ENCODE data around the gene OLAH.

The OLAH gene

GRCh38 chr10:15116225-15116624, 72.5 kb downstream of the OLAH start:
- no peak overlapping the region for H3K4me3 ChIP-seq (ENCODE audit: low read depth, low read length)
- no peak for DNase-seq (ENCODE audit: low read depth, low spot score)
- ChIA-PET CTCF (interaction anchor here (2.8 to 4.0 kb wide), 2 partner anchors 10 to 14 kb away, joined by 7 to 24 read pairs; no protein-coding TSS in a partner anchor), POLR2A (no interaction called here)
- TF ChIP-seq, protein P1, sequence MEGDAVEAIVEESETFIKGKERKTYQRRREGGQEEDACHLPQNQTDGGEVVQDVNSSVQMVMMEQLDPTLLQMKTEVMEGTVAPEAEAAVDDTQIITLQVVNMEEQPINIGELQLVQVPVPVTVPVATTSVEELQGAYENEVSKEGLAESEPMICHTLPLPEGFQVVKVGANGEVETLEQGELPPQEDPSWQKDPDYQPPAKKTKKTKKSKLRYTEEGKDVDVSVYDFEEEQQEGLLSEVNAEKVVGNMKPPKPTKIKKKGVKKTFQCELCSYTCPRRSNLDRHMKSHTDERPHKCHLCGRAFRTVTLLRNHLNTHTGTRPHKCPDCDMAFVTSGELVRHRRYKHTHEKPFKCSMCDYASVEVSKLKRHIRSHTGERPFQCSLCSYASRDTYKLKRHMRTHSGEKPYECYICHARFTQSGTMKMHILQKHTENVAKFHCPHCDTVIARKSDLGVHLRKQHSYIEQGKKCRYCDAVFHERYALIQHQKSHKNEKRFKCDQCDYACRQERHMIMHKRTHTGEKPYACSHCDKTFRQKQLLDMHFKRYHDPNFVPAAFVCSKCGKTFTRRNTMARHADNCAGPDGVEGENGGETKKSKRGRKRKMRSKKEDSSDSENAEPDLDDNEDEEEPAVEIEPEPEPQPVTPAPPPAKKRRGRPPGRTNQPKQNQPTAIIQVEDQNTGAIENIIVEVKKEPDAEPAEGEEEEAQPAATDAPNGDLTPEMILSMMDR (IDR thresholded peaks at IDR 0.05; ENCODE audit: insufficient read depth, low read length, missing control alignments), result no peak

DNA sequence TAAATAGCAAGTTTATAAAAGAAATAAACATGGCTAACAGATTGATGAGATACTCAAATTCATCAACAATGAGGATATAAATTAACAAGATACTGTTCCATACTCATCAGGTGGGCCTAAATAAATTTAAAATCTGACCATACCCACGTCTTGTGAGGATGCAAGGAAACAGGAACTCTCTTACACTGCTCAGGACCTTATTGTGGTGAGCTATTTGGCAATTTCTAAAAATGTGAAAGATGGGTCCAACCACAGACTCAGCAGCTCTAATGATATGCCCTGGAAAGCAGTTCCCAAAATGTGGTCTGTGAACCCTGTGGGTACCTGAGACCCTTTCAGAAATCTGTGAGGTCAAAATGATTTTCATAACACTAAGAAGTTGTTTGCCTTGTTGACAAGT, 74.9 kb downstream of the OLAH start:
- POLR2A ChIA-PET, result no interaction called here
- CTCF ChIA-PET, result interaction anchor here (2.8 kb wide), 1 partner anchor 16 kb away, joined by 7 read pairs; no protein-coding TSS in a partner anchor
- TF ChIP-seq, protein P1 (IDR thresholded peaks at IDR 0.05; ENCODE audit: insufficient read depth, low read length, missing control alignments), result no peak
- no peak overlapping the region for H3K4me3 ChIP-seq (ENCODE audit: low read depth, low read length)
- no peak for DNase-seq (ENCODE audit: low read depth, low spot score)

DNA sequence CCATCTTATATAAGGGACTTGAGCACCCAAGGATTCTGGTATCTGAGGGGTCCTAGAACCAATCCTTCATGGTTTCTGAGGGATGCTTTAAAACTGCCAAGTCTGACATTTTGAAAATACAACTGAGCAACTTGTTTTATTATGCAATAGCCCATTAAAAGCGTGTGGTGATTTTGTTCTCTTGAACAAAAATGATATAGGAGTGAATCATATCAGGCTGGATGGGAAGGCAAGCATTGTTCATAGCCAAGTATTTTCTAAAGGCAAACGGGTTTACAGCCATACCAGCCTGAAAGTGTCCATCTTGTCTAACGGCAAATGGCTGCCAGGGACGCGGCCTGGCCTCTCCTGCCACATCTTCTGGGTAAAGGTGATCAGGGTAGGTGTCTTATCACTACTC, 76.8 kb downstream of the OLAH start:
- ChIA-PET POLR2A (no interaction called here), CTCF (no interaction called here)
- TF ChIP-seq, protein P1 (IDR thresholded peaks at IDR 0.05; ENCODE audit: insufficient read depth, low read length, missing control alignments), result no peak
- no peak overlapping the region for H3K4me3 ChIP-seq (ENCODE audit: low read depth, low read length)
- no peak for DNase-seq (ENCODE audit: low read depth, low spot score)

DNA sequence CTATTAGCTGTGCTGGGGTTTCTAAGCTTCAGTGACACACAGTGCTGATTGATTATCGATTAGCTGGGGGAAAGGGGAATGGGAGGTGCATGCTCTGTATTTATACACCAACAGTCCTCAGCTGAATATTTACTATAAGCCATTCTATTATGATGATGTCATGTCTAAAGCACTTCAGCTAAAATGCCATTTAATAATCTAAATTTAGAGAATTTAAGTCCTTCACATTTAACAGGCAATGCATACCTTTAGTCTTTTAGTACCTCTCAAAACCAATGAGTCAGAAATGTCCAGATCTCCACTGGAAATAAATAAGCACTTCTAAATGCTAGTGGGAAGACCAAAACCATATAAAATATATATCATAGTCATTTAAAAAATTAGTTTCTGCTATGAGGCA, 78.0 kb downstream of the OLAH start:
- POLR2A ChIA-PET, result no interaction called here
- no peak overlapping the region for H3K4me3 ChIP-seq (ENCODE audit: low read depth, low read length)
- TF ChIP-seq, protein P1 (IDR thresholded peaks at IDR 0.05; ENCODE audit: insufficient read depth, low read length, missing control alignments), result no peak
- no peak for DNase-seq (ENCODE audit: low read depth, low spot score)
- CTCF ChIA-PET, result interaction anchor here (2.6 kb wide), 1 partner anchor 15 kb away, joined by 14 read pairs; no protein-coding TSS in a partner anchor

DNA sequence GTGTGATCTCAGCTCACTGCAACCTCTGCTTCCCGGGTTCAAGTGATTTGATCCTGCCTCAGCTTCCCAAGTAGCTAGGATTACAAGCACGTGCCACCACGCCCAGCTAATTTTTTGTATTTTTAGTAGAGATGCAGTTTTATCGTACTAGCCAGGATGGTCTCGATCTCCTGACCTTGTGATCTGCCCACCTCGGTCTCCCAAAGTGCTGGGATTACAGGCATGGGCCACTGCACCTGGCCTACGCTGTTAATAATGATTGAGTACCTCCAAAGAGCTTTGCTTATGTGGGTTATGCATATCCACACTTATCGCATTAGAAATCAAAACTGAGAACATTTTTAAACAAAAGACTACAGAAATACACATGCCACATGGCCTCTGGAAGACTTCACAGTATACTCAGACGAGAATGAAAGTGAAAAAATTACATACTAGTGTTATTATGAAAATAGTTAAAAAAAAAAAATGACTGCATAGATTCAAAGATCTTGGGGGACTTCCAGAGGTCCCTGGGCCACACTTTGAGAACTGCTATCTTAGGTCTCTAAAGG, 78.8 kb downstream of the OLAH start:
- POLR2A ChIA-PET, result no interaction called here
- TF ChIP-seq, protein P1 (IDR thresholded peaks at IDR 0.05; ENCODE audit: insufficient read depth, low read length, missing control alignments), result no peak
- no peak for DNase-seq (ENCODE audit: low read depth, low spot score)

More for the DNA sequence above, 78.8 kb downstream of the OLAH start:
- CTCF ChIA-PET, result interaction anchor here (0.7 to 2.6 kb wide), 3 partner anchors 16 to 1453 kb away, joined by 3 to 14 read pairs (median 7); no protein-coding TSS in a partner anchor
- no peak overlapping the region for H3K4me3 ChIP-seq (ENCODE audit: low read depth, low read length)
